HG02885 (cell line): ENCODE measurements around the gene NDOR1.
"Not testable (repeated sequence)": the region's sequence is repeated elsewhere in the genome, so short reads cannot be mapped to it uniquely, and the experiment has no call there.

Experiments used
- ATAC-seq: cut with Tn5 transposase; IDR thresholded peaks from one replicate; pipeline ENCODE4 v1.9.1; 2021; ENCODE audit warnings: mild to moderate bottlenecking; ENCODE audit not compliant: unreplicated experiment, poor library complexity

The NDOR1 gene

DNA sequence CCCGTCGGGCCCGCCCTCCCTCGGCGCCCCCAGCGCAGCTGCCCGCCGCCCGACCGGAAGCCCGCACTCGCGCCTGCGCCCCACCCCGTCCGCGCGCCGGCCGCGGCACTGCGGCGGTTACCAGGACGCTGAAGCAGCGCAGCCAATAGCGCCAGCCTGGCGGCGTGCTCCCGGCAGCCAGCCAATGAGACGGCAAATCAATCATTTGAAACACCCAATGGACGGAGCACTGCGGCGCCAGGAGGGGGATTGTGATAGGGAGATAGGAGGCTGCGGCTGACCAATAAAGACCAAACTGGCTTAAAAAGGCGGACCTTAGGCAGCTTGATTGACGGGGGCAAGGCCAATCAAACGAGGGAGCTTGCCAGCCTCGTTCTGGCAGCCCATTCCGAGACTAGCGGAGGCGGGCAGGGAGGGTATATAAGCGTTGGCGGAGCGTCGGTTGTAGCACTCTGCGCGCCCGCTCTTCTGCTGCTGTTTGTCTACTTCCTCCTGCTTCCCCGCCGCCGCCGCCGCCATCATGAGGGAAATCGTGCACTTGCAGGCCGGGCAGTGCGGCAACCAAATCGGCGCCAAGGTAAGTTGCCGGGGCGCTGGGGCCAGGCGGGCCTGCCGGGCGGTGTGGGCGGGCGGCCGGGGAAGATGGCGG, 35.5 kb downstream of the NDOR1 start, which contains the start of gene TUBB4B:
TSS of gene TUBB4B (plus strand) at position 447 of the 649 bp plus-strand sequence. CDS start at position 521, 74 bp downstream.
- peak; percentile 75 for ATAC-seq

DNA sequence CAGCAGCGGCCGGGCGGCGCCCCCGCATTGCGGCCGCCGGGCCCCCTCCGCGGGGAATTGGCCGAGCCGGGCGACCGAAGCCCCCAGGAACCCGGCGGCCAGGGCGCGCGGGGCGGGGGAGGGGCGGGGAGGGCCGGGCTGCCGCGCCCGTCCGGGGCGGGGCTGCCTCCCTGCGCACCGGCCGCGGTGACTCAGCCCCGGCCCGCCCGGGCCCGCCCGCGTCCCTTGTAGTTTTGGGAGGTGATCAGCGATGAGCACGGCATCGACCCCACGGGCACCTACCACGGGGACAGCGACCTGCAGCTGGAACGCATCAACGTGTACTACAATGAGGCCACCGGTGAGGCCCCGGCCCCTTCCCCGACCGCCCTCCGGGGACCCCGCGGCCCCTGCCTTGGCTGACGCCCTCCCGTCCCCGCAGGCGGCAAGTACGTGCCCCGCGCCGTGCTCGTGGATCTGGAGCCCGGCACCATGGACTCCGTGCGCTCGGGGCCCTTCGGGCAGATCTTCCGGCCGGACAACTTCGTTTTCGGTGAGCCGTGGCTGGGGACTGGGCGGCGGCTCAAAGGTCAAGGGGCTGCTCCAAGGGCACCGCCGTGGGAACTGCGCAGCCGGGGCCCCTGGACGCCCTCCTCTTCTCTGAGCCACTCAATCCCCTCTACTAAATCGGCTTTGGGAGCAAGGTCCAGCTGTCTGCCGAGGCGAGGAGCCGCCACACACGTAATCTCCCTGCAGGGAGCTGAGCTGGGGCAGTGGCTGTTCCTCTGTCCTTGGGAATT, 36.2 kb downstream of the NDOR1 start:
- ATAC-seq: no peak

DNA sequence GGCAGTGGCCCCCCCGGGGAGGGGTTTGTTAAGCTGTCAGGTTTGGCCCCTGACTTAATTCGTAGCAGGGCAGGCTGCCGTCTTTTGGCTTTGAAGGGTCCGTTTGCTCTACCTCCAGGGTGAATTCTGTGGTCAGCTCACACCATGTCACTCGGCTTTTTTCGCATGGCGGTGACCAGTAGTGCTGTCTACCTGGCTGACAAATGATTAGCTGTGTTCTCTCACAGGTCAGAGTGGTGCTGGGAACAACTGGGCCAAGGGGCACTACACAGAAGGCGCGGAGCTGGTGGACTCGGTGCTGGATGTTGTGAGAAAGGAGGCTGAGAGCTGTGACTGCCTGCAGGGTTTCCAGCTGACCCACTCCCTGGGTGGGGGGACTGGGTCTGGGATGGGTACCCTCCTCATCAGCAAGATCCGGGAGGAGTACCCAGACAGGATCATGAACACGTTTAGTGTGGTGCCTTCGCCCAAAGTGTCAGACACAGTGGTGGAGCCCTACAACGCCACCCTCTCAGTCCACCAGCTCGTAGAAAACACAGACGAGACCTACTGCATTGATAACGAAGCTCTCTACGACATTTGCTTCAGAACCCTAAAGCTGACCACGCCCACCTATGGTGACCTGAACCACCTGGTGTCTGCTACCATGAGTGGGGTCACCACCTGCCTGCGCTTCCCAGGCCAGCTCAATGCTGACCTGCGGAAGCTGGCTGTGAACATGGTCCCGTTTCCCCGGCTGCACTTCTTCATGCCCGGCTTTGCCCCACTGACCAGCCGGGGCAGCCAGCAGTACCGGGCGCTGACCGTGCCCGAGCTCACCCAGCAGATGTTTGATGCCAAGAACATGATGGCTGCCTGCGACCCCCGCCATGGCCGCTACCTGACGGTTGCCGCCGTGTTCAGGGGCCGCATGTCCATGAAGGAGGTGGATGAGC, 37.0 kb downstream of the NDOR1 start:
- ATAC-seq: no peak

DNA sequence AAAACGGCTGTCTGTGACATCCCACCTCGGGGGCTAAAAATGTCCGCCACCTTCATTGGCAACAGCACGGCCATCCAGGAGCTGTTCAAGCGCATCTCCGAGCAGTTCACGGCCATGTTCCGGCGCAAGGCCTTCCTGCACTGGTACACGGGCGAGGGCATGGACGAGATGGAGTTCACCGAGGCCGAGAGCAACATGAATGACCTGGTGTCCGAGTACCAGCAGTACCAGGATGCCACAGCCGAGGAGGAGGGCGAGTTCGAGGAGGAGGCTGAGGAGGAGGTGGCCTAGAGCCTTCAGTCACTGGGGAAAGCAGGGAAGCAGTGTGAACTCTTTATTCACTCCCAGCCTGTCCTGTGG, 37.7 kb downstream of the NDOR1 start:
- ATAC-seq: not testable (repeated sequence)

DNA sequence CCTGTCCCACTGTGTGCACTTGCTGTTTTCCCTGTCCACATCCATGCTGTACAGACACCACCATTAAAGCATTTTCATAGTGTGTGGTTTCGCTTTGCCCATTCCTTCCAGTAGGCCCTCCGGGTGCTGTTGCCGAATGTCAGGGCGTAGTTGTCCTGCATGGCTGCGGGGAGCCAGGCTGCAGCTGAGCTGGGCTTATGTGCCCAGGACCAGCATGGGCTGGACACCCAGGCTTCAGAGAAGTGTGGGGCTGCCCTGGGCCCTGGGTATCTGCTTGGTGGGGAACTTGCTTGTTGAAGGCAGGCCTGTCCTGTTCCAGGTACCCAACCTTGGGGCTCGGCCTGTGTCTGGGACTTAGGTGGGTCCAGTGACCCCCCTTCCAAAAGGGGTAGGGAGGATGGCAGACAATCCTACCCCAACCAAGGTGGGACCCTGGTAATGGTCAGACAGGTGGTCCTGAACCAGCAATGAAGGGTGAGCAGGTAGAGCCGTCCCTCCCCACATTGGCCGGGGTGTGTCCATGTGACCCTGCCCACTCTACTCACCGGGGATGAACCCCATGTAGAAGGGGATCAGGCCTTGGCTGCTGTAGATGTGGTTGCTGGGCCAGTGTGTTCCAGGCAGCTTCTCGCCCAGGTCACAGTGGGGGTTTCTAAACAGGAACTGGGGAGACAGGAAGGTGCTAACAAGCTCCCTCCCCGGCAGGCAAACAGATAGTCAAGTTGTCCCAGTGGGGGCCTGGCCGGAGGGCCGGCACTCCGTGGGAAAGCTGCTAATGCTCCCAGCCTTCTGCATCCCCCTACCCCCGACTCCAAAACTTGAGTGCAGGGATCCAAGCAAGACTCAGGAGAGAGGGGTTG, 38.4 kb downstream of the NDOR1 start:
- no peak for ATAC-seq

DNA sequence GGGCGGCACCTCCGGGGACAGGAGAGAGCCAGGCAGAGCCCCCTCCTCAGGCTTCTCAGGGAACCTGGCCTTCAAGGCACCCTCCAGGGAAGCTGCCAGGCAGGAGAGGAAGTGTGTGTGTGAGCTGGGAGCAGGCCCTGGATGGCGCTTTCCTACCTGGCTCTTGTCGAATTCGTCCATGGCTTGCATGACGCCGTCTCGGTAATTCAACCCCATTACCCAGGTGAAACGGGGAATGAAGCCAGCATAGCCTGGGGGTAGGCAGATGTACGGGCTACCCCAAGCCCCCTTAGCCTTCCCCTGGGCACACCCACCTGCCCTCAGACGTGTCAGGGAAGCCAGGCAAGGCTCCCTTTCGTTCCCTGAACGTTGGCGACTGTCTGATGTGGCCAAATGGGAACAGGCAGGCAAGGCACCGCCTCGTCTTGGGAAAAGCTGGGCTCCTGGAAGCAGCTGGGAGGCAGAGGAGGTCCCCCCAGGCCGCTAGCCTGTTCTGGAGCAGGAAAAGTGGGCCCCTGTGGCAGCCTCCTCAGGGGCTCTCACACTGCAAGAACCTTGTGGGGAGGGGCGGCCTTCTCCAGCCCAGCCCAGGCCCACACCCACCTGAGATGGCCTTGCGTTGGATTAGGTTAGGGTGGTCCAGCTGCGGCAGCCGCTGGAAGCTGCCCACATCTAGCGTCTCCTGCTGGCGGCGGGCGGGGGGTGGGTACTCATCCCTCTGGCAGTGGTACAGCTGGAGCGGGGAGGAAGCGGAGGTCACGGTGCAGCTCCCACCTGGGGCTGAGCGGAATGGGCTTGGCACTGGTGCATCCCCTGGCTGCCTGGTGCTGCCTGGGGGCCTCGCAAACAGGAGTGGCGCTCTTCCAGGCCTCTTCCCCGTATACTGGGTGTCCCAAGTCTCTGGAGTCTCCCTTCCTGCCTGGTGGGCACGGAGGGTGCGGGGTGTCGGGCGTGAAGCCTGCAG, 39.3 kb downstream of the NDOR1 start:
- ATAC-seq: no peak

DNA sequence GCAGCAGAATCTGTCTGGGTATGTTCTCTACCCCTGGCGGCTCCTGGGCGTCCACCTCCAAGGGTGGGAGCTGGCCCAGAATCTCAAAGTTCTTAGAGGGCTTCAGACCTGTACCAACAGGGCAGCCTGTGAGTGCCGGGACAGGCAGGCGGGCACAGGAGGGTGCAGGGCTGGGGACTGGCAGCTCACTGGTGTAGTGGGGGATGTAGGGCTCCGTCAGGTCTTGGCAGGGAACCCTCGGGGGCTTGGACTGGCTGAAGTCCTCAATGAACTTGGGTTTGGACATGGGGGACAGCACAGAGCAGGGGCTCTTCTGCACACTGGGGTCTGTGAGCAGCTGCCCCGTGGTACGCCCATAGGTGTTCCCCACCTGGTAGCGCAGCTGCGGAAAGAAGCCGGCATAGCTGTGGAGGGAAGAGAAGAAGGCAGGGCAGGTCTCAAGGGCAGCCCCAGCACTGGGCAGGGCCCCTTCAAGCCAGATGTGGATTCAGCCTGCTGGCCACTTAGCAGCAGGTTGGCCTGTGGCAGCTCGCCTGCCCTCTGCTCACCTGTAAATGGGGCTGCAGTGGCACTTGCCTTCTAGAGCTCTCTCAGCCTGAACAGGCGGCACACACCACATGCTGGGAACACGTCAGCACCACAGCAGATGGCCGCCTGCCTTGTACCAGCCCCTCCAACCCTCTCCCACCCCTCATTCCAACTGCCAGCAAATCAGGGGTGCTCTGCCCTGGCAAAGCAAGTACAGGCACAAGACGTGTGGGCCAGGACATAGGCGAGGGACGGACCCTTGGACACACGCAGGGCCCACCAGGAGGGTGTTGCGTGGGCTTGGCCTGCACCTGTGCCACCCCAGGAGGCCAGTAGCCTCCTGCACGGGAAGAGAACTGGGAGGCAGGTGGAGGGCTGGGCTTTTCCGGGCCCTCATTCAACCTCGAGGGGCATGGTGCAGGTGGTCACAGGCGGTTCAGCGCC, 40.2 kb downstream of the NDOR1 start:
- no peak for ATAC-seq

DNA sequence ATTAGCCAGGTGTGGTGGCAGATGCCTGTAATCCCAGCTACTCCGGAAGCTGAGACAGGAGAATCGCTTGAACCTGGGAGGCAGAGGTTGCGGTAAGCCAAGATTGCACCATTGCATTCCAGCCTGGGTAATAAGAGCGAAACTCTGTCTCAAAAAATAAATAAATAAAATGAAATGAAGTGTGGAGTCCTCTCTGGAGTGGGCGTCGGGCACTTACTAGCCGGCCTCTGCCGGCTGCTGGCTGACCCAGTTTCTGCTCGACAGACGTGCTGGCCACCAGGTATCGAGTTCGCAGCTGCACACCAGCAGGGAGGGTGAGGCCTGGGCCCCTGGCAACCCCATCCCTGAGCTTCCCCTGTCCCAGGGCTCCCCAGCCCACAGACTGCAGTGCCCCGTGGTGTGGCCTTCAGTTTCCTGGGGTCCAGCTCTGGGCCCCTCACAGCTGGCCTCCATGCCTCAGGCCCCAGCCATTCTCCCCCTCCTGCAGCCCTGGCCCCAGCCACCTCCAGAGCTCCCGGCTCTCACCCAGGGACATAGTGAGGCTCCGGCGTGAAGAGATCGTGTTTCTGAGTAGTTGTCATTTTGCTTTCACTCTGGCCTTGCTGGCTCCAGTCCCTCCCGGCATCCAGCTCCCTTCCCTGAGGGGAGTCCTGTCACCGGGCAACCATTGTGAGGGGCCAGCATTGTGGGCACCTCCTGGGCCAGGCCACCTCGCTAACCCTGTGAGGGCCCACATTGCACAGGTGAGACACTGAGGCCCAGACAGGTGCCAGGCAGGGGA, 41.8 kb downstream of the NDOR1 start:
- no peak for ATAC-seq

DNA sequence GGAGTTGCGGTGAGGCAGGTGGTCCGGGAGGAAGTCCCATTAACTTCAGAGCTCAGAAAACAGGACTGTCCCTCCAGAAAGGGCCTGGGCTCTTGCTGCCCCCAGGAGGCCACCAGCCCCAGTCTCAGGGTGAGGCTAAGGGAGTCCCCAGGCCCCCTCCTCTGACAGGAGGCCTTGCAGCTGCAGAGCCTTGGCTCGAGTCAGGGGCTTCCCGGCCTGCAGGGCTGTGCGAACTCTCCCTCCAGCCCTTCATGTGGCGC, 42.3 kb downstream of the NDOR1 start:
- no peak for ATAC-seq

DNA sequence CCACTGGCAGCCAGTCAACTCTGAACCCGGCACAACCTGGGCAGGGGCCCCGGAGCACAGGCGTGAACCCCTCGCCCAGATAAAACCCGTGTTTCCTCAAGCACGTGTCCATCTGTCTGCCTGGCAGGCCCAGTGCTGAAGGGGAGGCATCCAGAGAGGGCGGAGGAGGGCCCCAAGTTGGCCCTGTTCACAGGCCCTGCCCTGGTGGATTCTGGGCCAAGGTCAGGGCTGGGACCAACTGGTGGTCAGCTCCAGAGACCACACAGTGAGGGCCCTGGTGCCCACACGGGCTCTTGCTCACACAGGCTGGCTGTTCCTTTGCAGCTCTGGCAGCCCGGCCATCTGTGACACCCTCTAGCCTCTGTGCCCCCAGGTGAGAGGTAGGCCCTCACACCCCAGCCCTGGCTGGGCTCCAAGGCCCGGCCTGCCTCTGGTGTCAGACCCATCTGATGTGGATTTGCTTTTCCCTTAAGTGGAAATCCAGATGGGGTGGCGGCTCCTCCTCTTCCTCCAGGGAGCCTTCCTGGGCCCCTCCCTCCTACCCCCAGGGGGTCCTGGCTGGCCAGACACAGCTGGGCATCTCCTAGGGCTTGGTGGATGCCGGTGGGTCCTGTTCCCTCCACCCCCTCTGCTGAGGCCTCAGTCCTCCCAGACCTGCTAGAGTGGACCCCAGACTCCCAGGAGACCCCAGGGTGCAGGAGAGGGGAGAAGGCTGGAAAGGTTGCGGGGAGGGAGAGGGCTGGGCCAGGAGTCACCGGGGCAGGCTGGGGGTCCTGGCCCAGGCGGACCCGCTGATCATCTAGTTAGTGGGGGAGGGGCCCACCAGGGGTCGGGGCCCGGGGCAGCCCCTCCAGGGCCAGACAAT, 45.1 kb downstream of the NDOR1 start:
- ATAC-seq: no peak

DNA sequence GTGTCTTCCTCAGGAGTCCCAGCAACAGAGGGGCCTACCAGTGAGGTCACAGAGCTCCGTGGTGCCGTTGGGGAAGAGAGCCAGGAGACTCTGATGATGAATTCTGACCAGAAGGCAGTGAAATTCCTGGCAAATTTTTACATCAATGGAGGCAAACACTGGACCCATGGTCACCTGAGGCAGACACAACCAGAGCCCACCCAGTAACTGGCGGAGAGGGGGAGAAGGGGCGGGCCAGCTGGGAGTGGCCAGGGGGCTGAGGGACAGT, 45.6 kb downstream of the NDOR1 start, which contains the start of gene STPG3:
TSS of gene STPG3 (plus strand) at position 93 of the 268 bp plus-strand sequence. CDS start at position 94, 1 bp downstream.
- ATAC-seq: no peak

DNA sequence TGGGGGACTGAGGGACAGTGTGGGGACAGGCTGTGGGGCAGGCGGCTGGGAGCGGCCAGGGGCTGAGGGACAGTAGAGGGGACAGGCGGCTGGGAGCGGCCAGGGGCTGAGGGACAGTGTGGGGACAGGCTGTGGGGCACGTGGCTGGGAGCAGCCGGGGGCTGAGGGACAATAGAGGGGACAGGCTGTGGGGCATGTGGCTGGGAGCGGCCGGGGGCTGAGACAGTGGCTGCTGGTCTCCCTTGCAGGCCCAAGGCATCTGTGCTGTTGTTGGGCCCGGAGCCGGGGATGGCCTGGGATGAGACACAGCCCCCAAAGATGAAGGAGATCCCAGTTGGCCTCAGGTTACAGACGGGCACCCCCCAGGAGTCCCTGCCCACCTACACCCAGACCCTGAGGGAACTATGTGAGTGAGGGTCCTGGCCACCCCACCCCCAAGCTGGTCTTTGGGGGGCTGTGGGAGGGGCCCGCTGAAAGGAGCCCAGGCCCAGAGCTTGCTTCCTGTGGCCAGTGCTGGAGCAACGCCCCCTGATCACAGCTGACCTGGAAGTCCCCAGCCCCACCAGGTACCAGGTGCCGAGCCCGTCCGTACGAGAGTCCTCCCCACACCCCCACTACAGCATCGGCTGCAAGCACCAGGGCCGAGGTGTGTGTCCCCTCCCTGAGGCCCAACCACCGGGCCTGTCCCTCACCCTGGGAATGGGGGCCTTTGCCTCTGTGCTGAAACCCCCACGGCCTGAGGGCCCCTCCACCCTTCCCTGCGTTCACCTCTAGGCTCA, 46.2 kb downstream of the NDOR1 start:
- ATAC-seq: no peak

DNA sequence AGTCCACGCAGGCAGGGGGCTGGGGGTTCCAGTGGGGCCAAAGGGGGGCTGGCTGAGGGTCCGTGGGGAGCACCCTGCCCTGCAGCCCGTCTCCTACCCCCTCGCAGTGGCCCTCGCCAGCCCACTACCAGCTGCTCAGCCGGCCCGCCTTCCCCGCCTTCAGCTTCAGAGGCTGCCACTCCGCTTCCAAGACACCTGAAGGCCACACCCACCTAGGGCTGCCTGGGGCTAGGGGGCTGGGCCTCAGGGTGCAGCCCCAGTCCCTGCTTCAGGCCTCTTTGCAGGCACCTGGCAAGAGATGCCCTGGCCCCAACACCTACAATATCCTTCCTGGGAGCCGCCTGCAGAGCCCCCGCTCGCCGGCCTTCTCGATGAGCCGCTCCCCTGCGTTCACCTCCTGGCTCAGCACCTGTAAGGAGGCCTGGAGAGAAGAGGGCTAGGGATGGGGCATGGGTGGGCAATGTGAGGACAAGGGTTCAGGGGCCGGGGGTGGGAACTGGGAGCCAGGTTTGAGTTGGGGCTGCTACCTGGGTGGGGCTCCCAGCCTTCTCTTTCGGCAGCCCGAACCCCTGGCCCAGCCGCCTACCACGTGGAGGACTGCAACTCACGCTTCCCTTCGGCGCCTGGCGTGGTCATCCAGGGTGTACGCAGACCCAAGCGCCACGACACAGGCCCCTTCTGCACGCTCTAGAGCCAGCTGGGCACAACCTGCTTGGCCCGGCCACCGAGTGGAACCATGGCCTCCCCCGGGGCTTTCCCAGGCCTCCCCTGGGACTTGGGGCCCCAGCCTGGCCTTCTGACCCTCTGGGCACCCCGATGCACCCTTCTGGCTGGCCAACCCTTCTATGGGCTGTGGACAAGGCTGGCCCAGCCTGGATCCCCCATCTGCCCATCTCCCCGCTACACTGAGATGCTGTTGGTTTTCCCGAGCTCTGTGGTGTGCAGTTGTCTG, 47.3 kb downstream of the NDOR1 start:
- ATAC-seq: no peak

DNA sequence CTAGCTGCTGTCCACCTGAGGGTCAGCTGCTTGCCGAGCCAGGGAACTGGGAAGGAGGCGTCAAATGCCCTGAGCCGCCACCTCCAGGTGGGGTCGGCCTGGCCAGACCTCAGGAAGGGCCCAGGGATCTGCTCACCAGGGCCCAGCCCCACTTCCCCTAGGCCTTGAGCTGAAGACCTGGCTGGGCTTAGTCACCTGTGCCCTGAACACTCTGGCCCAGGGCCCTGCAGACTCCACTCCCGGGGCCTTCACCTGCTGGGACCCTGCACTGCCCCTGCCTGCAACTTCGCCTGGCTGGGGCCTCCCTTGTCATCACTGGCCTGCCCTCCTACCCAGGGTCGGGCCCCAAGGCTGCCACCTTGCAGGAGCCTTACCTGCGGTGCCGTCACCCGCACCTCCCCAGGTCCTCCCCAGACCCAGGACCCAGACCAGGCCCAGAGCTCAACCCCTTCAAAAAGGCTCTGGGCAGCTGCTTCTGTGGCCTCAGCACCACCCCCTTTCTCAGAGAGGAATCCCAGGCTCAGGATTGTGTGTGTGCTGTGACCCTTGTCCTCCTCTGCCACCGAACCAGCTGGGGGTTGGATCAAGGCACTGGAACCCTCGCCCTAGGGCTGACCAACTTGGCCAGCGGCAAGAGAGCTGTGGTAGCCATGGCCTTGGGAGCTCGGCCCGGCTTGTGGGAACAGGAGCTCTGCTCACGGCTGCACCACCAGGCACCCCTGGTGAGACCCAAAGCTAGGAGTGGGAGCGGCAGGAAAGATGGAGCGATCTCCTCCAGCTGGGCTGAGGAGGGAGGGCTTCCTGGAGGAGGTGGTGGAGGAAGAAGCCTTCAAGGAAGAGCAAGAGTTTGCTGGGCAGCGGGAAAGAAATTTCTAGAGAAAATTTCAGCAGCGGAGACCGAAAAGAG, 48.5 kb downstream of the NDOR1 start:
- ATAC-seq: no peak
